Esophagus (tissue), 2 donors: ENCODE data around the gene HTR3A. TPM values are rescaled to one million over a fixed set of nuclear protein-coding genes. Genes with fewer than 3 reads are reported as not detected.

ENCODE experiments used
- H3K27ac ChIP-seq, 2 donors: one replicate each; pipeline ENCODE4 v1.5.1; 2013; ENCODE audit warnings: low read depth in 2 of 2, mild to moderate bottlenecking in 2 of 2, inconsistent platforms in 1 of 2, low read length in 1 of 2, moderate library complexity in 1 of 2
- H3K27me3 ChIP-seq, 2 donors: one replicate each; pipeline ENCODE4 v1.6.1; 2013; ENCODE audit warnings: low read length in 2 of 2, control low read depth in 1 of 2, mild to moderate bottlenecking in 1 of 2; ENCODE audit not compliant: insufficient read depth in 2 of 2, control insufficient read depth in 1 of 2
- H3K36me3 ChIP-seq, 2 donors: one replicate each; pipeline ENCODE4 v1.6.1; 2013; ENCODE audit warnings: low read length in 1 of 2; ENCODE audit not compliant: control insufficient read depth in 2 of 2, insufficient read depth in 2 of 2
- H3K4me1 ChIP-seq, 2 donors: one replicate each; pipeline ENCODE4 v1.6.1; 2013; ENCODE audit warnings: low read length in 1 of 2; ENCODE audit not compliant: control insufficient read depth in 2 of 2, insufficient read depth in 2 of 2
- H3K4me3 ChIP-seq, 2 donors: one replicate each; pipeline ENCODE4 v1.5.1; 2013; ENCODE audit warnings: low read length in 2 of 2, mild to moderate bottlenecking in 2 of 2, low read depth in 1 of 2, moderate library complexity in 1 of 2
- H3K9me3 ChIP-seq, 2 donors: one replicate each; pipeline ENCODE4 v1.6.1; 2013; ENCODE audit warnings: mild to moderate bottlenecking in 2 of 2, low read depth in 1 of 2, low read length in 1 of 2, moderate library complexity in 1 of 2; ENCODE audit not compliant: control insufficient read depth in 2 of 2, insufficient read depth in 1 of 2
- WGBS, 2 donors: extraction: QIAGEN DNeasy Blood & Tissue Kit; methylation state at CpG; one replicate each; pipeline ENCODE4 v1.1.7; 2013; 5-methylcytosine and 5-hydroxymethylcytosine counted together
- polyA plus RNA-seq, 2 donors: library from polyadenylated mRNA; stranded (reverse); fragments of 200-250 nt; gene quantifications; one replicate each; pipeline ENCODE4 v1.2.3, GENCODE V29; 2013
- donor health status: healthy with polysubstance abuse.
- donor health status: Bipolar disorder and iron deficiency.

The HTR3A gene
- polyA plus RNA-seq, 2 donors, result 0.13 TPM; not detected in 1

GRCh38 chr11:114039551-114039950, 64.6 kb downstream of the HTR3A start:
- no peaks in the 10 kb centered on the region for H3K27me3 ChIP-seq
- no peaks in the 10 kb centered on the region for H3K4me1 ChIP-seq
- 86 to 87% methylated on average over 3 of the region's 3 CpGs for WGBS, 2 donors
- H3K27ac ChIP-seq, result no peak overlapping the region
- no peaks in the 10 kb centered on the region for H3K9me3 ChIP-seq
- no peak overlapping the region for H3K4me3 ChIP-seq
- H3K36me3 ChIP-seq, result no peaks in the 10 kb centered on the region

Other genes with a start within 250 kb of the HTR3A start
- 1 to 10 TPM; 2.6 to 8.3 TPM for gene ZW10, start 201.4 kb upstream of the HTR3A start, polyA plus RNA-seq
- gene CLDN25, start 195.3 kb upstream of the HTR3A start, polyA plus RNA-seq, result not detected
- 1 to 10 TPM; 3.5 to 5.8 TPM for gene USP28, start 99.5 kb upstream of the HTR3A start, polyA plus RNA-seq
- under 1 TPM; 0.31 to 0.44 TPM for gene HTR3B, start 70.3 kb upstream of the HTR3A start, polyA plus RNA-seq
- gene ZBTB16, start 84.6 kb downstream of the HTR3A start, polyA plus RNA-seq, result 1 to 10 TPM; 4.6 to 9.6 TPM